GM18520 (cell line): ENCODE data around the gene SAC3D1.
"Not testable (repeated sequence)": the region's sequence is repeated elsewhere in the genome, so short reads cannot be mapped to it uniquely, and the experiment has no call there.

Experiments used
- ATAC-seq: cut with Tn5 transposase; IDR thresholded peaks from one replicate; pipeline ENCODE4 v1.9.1; 2021; ENCODE audit not compliant: unreplicated experiment

The SAC3D1 gene

DNA sequence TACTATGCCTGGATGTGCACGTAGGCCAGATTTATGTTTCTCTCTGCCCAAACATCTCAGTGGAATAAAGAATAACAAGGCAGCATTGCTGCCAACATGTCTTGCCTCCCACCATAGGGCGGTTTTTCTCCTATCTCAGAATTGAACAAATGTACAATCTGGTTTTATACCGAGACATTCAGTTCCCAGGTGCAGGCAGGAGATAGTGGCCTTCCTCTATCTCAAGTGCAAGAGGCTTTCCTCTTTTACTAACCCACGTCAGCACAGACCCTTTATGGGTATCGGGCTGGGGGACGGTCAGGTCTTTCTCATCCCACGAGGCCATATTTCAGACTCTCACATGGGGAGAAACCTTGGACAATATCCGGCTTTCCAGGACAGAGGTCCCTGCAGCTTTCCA, 17.5 kb upstream of the SAC3D1 start:
- ATAC-seq: not testable (repeated sequence)

DNA sequence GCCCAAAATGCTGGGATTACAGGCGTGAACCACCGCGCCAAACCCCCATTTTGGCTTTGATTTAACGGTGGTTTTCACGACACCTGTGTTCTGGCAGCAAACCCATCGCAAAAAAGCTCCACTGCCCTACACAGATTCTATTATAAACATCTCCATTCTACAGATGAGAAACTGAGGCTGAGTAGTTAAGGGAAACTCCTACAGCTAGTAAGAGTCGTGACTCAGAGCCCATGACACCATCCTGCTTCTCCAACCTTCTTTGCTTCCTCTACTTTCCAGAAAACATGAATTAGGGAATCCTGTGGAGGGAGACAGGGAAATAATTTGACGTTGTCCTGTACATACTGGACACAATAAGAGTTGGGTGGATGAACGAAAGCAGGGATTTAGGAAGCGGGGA, 14.2 kb upstream of the SAC3D1 start:
- no peak for ATAC-seq

GRCh38 chr11:65027213-65028067, 13.6 kb upstream of the SAC3D1 start, which contains the start of gene SNX15:
TSS of gene SNX15 (plus strand) at chr11:65027439. CDS start at chr11:65027538, 99 bp downstream.
- ATAC-seq: peak; percentile 79

DNA sequence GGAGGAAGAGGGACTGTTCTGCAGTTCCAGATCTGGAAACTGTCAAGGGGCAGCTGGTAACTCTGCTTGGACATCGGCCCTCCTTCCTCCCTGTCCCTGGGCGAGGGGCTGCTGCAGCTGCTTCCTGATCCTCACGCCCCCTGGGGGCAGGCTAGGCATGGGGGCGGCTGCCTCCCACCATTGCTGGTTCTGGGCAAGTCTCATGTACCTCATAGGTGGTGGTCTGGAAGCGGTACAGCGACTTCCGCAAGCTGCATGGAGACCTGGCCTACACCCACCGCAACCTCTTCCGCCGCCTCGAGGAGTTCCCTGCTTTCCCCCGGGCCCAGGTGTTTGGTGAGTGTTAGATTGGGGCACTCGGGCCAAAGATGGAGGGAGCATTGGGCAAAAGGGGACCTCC, 8.8 kb upstream of the SAC3D1 start:
- ATAC-seq: no peak

- no peak for ATAC-seq
These were observed 6.6 kb upstream of the SAC3D1 start for GRCh38 chr11:65034423-65034822.

- ATAC-seq: no peak
These were observed 5.4 kb upstream of the SAC3D1 start for GRCh38 chr11:65035579-65035978.

DNA sequence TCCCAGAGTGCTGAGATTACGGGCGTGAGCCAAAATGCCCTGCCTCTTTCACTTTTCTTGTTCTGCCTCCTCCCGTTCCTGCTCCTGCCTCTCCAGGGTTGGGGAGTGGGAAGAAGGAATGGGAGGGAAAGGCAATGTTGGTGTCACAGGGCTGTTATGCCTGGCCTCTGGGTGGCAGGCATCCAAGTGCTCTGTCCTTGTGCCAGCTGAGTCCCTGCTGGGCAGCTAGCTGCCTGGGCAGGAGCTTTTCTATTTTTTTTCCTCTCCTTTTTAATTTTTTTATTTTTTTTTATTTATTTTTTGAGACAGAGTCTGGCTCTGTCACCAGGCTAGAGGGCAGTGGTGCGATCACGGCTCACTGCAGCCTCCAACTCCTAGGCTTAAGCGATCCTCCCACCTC, 4.1 kb upstream of the SAC3D1 start:
- no peak for ATAC-seq

- ATAC-seq: no peak
These were observed 527 bp upstream of the SAC3D1 start for GRCh38 chr11:65040520-65040846.

DNA sequence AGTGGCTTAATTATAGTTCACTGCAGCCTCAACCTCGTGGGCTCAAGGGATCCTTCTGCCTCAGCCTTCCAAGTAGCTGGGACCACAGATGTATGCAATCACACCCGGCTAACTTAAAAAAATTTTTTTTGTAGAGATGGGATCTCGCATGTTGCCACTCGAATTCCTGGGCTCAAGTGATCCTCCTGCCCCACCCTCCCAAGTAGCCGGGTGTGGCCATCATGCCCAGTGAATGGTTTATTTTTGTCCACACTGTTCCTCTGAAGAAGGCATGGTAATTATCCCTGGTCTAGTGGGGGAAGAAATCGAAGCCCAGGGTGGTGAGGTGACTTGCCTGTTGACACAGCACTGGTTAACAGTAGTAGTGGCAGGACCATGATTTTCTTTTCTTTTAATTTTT, 1.9 kb downstream of the SAC3D1 start:
- ATAC-seq: no peak

- ATAC-seq: no peak
These were observed 3.0 kb downstream of the SAC3D1 start for GRCh38 chr11:65043881-65044501.

DNA sequence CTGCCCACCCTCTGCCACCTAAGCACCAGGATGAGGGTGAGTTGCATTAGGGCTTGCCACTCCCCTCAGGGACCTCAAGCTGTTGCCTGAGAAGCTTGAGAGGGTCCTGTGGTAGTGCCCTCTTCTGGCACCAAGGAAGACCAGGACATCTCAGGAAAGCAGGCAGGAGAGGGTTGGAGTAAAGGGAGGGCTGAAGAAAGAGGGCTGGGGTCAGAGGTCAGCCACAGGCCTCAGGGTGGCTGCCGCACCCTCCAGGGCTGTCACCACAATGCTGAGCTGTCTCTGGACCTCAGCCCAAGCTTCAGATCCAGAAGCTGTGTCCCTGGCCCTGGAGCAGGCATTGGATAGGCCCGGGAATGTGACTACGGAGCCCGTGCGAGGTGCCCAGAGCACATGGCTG, 4.1 kb downstream of the SAC3D1 start:
- ATAC-seq: no peak

DNA sequence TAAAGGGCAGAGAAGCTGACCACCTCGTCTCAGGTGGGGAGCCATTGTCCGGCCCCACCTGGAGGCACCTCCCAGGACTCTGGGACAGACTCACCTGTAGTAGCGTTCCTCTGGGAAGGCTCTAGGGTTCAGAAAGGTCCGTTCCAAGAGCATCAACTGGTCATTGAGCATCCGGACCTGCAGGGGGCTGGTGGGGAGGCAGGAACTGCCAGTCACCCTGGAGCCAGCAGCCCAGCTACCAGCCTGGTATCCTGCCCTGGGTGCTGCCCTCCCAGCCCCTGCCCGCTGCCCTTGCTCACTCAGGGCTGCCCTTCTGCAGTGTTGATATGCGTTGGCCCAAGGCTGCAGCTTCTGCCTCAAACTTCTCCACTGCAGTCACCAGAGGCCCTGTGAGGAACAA, 4.7 kb downstream of the SAC3D1 start:
- ATAC-seq: no peak

DNA sequence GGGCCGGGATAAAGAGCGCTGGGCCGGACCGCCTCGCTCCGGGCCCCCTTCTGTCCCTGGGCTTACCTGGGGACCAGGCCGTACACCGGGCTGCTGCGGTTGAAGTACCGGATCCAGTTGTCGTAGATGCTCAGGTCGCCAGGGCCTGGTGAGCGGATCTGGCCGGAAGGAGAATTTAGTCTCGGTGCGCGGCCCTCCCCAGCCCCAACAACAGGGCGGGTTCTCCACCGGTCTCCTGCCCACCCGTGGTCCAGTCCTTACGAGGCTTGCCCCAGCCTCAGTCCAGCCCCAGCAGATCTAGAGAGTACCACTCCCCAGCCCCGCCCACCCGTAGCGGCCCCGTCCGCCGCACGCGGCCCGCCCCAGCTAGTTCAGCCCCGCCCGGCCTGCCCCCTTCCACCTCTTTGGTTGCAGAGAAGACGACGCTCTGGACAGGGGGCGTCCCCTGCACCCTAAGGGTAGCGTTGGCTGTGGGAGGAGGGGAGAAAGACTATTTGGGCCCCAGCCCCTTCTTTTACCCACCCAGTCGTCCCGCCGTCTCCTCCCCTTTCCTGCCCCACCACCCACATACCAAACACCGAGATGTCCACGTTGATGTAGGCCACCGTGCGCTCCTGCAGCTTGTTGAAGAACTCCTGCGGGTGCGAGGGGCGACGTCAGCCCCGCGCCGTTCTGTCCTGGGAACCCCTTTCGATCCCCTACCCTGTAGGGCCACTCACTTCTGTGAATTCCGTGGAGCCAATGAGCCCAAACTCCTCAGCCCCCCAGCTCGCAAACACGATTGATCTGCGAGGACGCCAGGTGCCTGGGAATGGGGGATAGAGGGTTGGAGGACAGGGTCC, 6.8 kb downstream of the SAC3D1 start:
- ATAC-seq: no peak

DNA sequence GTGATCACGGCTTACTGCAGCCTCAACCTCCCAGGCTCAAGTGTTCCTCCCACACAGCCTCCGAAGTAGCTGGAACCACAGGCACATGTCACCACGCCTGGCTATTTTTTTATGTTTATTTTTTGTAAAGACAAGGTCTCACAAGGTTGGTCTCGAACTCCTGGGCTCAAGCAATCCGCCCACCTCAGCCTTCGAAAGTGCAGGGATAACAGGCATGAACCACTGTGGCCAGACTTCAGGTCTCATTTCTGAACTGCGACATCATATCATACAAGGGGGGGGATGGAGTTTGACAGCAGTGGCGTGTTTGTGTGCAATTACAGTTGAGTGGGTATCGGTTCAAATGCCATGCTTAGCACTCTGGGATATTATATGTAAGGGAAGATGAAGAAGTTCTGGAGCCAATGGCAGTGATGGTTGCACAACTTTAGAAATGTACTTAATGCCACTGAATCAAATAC, 10.4 kb downstream of the SAC3D1 start:
- ATAC-seq: no peak

DNA sequence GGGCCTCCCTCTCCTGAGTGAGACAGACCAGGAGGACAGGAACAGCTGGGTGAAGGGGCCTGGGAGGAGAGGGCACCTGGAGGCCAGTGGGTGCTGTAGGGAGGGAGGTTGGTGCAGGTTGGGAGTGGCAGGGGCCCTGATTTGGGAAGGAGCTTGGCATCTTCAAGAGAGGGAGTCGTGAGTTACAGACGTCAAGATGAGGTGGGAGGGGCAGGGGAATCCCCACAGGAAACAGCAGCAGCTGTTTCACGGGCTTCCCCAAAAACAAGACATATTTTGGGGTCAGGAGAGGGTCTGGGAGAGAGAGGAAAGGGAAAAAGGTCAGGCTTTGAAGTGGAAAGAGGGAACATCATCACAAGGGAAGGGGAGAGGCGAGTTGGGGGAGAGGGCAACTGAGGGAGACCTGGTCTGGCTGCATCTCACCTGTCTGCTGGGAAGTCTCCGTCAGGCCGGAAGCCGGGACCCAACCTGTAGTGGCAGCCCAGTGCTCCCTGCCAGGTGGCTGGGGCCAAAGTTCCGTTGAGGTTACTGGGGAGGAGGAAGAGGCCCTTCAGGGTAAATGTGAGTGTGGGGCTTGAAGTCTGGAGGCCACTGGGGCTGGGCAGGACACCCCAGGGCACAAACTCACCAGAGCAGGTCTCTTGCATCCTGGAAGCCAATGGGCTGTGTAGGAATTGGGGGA, 13.0 kb downstream of the SAC3D1 start:
- ATAC-seq: no peak

DNA sequence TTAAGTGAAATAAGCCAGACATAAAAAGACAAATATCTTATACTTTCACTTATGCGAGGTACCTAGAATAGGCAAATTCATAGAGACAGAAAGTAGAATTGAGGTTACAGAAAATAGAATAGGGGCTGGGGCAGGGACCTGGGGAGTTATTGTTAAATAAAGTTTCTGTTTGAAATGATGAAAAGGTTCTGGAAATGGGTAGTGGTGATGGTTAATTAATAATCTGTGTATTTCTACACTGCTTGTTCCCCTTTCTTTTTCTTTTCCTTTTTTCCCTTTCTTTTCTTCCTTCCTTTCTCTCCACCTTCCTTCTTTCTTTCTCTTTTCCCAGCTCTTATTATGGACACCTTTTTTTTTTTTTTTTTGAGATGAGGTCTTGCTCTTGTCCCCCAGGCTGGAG, 14.5 kb downstream of the SAC3D1 start:
- no peak for ATAC-seq

- ATAC-seq: no peak
These were observed 16.0 kb downstream of the SAC3D1 start for GRCh38 chr11:65056999-65057398.

- no peak for ATAC-seq
These were observed 16.5 kb downstream of the SAC3D1 start for GRCh38 chr11:65057526-65057925.

GRCh38 chr11:65058012-65058411, 17.0 kb downstream of the SAC3D1 start:
- ATAC-seq: no peak

GRCh38 chr11:65058419-65059054, 17.5 kb downstream of the SAC3D1 start, which contains the start of gene NAALADL1:
TSS of gene NAALADL1 (minus strand) at chr11:65058553. CDS start at chr11:65058521, 32 bp downstream.
- no peak for ATAC-seq
